Measurements from ENCODE around the gene EGR4. TPM values are rescaled to one million over a fixed set of nuclear protein-coding genes. Genes with fewer than 3 reads are reported as not detected.

Gene EGR4
- total RNA-seq, 1 donor from 2014 or later = not detected

DNA sequence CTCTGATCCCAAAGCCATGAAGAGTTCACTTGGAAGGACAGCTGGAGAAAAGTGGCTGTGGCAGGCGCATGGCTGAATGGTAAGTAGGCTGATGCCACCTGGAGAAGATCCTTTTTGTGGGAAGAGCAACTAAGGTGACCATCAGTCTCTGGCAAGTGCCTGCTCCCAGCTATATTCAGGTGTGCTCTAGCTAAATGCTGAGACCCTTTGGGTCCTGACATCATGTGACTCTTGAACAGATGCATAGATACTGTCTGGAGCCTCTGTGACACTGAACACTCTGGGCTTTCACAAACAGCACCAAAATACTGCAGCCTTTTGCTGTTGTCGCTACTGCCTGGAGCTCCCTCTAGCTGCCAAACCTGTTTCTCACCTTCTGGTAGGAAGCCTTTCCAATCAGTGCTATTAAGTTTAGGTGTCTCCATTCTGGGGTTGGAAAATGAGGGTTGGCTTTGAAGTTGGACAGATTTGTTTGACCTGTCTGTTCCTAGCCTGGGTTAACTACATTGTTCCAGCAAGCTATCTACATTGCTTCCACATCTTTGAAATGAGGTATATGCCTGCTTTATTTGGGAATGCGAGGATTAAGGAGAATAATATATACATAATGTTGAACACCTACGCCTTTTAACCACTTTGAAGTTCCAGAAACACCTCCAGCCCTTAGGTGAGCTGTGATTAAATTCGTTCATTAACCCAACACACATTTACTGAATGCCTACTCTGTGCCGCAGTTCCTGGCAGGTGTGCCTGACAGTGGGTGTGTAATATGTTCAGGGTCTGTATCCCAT, 3.1 kb downstream of the EGR4 start:
- no peak for DNase-seq (ENCODE audit: low spot score)

DNA sequence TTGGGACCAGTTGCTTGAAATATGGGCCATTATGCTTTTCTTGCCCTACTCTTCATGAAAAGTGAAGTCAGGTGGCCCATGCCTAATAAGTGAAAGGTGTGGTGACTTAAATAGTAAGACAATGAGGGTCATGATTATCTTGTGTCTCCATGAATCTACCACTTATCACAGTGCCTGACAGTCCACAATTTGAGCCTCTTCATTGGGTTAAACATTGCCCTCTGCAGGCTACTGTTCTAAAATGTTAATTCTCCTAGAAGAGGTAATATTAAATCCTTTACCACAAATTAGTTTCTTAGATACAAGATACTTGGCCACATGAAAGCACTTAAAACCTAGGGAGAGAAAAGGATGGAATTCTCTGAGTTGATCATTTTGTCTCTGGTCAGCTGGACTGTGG, 4.0 kb downstream of the EGR4 start:
- no peak for DNase-seq (ENCODE audit: low spot score)

DNA sequence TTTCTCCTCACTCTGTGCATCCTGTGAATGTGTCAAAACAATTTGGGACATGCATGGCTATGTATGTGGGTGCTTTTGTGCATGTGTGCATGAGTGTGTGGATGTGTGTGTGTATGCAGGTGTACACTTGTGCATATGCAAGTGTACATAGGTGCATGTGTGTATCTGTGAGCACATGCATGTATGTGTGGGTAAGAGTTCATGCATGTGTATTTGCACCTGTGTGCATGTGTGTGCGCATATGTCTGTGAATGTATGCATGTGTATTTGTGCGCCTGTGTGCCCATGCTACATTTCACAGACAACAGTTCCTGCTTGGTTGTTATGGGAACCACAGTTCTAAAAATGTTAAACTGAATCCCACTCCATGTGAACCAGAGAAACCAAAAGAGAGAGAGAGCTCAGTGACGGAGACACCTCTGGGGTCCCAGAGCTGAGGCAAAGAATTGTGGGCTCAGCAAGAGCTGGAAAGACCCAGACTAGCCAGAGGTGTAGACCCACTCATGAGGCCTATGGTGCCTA, 7.2 kb downstream of the EGR4 start:
- no peak for DNase-seq (ENCODE audit: low spot score)

DNA sequence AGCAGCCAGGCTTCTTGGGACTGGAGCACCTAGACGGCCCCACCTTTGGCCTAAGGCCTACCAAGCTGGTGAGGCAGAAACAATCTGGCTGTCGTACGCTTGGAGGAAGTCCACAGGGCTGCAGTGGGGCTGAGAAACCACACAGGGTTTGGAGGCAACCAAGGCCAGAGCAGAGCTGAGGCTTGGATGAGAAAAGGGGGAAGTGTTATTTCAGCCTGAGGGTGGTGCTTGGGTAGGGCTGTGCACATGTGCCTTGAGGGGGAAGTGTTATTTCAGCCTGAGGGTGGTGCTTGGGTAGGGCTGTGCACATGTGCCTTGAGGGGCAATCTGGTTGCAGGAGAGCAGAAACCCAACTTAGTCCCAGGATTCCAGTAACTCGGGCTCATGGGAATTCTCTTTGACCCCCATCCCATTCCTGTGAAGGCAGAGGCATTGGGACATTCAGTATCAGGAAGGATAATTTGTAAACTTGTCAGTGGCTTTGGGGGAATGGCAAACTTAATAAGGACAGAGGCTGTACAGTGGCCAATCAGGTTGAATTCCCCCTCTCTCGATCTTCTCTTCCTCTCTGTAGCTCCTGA, 8.1 kb downstream of the EGR4 start:
- no peak for DNase-seq (ENCODE audit: low spot score)

DNA sequence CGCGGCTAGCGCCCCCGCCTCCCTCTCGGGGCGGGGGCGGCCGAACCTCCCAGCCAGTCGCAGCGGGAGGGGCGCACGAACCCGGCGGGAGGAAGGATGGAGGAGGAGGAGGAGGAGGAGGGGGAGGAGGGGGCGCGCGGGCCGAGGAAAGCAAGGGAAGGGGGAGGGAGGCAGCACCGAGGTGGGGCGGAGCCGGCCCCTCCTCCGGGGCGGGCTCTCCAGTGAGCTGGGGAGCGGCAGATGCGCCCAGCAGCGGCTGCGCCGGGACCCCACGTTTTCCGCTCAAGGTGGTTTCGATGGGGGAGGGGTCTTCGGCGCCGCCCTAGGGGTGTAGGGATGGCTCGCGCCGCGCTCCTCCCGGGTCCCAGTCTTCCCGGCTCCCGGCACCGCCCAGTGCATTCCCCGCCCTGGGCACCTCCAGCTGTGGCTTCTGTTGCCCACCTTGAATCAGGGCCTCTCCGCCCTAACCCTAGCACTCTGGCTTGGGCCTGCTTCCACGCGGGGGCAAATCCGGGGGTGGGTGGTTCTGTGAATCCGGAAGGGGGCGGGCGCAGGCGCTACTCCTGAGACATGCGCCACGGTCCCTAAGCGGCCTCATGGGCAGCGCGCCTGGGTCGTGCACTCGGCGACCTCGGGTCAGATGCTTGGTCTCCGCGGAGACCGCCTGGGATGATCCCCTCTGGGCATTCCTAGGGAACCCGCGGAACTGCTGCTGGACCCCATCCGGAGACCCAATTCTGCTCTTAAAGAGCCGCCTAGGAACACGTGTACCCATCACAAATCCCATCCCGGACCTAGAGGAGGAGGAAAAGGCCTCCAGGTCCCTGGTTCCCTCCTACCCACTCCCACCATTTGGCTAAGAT, 8.8 kb downstream of the EGR4 start, which contains the start of gene FBXO41:
Gene FBXO41, minus strand, starts transcription at position 183 of the 863 bp plus-strand sequence. CDS start 14,848 bp downstream, outside the sequence.
- peak; percentile 54 for DNase-seq (ENCODE audit: low spot score)

DNA sequence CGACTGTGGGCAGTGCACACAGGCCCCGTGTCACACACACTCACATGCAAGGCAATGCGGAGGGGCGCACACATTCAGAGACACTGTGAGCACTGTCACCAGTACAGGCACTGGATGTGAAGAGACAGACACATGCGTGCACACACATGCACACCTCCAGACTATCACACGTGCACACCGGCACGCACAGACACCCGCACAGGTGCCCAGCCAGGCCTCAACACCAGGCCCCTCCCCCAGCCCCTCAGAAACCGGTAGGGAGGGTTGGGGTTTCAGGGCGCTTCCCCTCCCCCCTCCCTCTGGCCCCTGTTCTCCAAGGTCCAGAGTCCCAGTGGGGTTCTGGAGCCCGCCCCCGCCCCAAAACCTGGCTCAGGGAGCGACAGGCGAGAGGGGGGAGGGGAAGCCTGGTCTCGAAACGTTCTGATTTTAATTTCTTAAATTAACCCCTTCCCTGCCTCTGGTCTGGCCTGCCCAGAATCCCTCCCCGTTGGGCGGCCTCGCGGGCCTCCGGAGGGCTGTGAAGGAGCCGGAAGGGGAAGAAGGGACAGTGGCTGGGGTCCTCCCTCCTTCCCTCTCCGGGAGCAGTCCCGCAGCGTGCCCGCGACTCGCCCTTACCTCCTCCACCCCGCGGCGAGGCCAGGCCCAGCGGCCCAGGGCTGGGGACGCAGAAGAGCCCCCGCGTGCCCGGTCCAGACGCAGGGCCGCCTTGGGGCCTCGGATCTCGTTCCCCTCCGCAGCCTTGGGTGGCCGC, 9.6 kb downstream of the EGR4 start:
- DNase-seq (ENCODE audit: low spot score) = no peak

DNA sequence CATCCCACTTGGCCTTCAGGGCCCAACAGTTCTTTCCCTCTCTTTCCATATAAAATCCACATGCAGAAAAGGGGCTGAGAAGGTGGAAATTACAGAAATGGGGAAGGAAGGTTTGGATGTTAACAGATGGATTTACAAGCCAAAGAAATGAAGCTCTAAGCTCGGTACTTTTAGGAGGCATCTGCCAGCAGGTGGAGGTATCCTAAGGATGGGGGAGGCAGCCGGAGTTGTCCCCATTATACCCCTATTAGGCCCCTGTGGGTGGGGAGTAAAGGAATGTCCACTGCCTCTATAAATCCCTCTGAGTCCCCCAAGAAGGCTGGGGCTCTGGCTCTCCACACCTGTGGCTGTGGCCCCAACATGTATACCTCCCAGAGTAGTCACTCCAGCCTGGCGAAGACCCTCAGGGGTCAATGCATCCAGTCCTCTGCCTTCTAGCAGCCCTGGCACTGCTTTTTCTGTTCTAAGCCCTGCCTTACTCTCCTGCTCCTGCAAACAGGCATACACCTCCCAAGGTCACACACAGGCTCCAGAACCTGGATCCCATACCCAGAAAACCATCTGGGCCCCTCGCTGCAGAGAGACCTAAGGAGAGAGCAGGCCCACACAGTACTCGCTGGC, 10.3 kb downstream of the EGR4 start:
- DNase-seq (ENCODE audit: low spot score) = no peak

DNA sequence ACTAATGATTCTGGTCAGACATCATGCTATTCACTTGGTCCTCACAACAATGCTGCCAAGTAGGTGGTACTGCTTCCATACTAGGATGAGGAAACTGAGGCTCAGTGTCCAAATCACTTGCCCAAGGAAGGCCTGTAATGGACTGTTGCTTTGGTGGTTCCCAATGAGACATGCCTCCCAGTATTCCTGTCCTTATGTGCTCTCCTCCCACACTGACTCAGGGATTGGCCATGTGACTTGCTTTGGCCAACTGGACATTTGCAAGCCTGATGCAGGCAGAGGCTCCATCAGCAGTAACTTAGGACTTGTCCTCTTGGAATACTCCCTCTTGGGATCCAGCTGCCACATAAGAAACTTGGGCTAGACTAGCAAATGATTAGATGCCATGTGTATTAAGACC, 12.1 kb downstream of the EGR4 start:
- DNase-seq (ENCODE audit: low spot score) = no peak

DNA sequence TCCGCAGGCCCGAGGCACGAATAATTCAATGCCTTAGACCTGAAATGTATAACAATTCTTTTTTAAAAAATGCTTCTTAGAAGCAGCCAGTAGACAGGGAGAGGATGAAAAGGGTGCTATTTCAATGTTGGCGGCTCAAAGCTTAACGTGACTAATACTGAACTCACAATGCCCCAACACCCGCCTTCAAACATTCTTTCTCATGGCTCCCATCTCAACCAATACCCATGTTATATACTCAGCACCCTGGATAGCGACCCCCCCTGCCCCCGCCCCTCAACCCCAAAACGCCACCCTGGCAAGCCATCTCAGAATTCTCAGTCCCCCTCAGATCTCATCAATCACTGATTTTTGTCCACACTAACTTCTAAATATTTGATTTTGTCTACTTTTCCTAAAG, 13.5 kb downstream of the EGR4 start:
- DNase-seq (ENCODE audit: low spot score) = no peak

DNA sequence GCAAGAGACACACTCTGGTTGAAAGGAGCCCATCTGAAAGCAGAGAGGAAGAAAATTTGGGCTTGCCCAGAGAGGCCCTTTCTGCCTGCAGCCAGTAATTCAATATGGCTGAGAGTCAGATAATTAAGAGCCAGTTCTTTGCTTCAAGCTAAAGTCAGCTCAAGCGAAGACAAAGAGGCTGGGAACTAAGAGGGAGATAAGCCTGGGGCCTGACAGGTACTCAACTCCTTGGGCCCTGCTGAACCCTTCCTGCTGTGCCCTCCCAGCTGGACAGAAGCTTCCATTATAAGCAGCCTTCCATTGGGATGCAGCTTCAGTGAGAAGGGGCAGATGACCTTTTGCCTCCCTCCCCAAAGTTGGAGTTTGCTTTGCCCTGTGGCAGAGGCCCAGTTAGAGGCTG, 21.1 kb downstream of the EGR4 start:
- DNase-seq (ENCODE audit: low spot score) = no peak

DNA sequence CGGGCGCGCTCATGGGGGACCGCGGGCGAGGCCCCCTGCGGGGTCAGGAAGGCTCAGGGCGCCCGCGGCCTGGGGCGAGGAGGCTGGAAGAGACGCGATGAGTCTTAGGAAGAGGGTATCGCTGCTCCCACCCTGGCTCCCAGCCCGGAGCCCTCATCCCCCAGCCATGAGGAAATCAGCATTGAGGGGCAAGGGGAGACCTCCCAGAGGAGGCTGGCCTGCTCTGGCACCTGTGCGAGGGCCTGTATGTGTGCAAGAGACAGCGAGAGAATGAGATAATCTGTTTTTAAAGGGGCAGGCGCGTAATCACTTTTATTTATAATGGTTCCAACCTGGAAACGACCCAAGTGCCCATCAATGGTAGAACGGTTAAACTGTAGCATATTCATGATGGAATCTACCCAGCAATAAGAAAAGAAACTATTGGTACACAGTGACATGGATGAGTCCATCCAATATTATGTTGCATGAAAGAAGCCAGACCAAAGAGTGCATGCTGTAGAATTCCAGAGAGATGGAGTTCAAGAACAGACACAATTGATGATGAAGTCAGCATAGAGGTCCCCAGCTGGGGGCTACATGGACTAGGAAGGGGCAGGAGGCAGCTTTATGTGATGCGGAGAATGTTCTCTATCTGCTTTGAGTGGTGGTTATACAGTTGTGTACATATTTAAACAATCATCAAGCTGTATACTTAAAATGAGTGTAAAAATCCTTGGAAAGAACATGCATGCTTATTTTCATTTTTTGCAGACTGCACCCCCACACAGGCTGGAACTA, 23.5 kb downstream of the EGR4 start:
- DNase-seq (ENCODE audit: low spot score) = no peak

DNA sequence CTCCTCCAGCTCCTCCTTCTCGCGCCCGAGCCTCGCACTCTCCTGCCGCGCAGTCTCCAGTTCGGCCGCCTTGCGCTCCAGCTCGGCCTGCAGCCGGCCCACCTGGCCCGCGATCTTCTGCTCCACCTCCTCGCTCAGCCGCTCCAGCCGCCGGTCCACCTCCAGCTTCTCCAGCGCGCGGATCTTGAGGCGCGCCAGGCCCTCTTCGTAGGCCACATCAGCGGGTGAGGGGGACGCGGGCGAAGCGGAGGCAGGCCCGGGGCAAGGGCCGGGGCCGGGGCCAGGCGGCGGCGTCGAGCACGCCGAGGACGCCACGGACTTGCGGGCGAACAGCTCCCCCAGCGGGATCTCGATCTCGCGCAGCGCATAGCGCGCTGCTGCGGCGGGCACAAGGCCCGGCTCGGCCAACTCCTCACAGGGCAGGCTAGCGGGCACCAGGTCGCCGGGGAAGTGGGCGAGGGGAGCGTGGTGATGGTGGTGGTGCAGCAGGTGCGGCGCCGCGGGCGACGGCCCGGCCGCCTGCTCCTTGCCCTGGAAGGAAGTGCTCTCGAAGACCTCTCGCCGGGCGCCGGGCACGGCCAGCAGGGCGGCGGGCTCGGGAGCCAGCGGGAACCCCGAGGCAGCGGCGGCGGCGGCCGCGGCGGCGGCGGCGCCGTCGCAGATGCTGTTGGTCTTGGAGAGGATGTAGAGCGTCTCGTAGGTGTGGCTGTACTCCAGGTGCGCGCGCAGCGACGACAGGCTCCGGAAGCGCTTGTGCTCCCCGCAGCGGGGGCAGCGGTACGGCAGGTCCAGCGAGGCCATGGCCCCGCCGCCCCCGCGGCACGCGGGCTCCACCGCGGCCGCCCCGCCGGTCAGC, 24.3 kb downstream of the EGR4 start:
- DNase-seq (ENCODE audit: low spot score) = no peak

DNA sequence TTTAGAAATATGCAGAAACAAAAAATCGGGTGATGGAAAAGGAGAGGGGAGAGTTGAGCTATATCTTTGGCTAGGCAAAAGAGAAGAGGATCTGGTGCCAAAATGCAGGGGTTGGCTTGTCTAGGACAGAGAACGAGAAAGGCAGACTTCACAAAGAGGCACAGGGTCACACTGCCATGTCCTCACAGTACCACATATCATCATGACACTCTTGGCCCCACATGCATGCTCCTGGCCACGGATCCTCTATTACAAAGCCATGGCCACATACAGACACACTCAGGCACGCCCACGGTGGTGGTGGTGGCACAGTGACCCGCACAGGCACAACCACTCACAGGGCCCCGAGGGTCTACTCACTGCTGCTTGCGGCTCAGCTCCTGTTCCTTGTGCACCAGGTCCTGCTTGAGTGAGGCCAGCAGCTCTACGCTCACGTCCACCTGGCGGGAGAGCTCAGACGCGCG, 24.9 kb downstream of the EGR4 start:
- DNase-seq (ENCODE audit: low spot score) = no peak

DNA sequence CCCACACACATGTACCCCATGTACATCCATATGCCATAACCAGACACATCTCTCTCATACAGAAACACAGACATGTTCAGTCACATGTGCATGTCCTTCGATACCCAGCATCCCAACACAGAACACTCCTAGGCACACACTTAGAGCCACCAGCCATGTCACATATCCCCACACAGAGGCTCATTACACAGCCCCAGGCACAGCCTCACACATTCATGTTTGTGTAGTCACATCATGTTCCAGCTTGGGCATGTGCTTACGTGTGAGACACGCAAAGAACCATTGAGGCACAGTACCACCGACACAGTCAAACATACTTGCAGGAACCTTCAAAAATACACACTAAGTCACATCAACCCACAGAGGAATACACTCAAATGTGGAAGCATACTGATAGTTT, 26.3 kb downstream of the EGR4 start:
- no peak for DNase-seq (ENCODE audit: low spot score)

DNA sequence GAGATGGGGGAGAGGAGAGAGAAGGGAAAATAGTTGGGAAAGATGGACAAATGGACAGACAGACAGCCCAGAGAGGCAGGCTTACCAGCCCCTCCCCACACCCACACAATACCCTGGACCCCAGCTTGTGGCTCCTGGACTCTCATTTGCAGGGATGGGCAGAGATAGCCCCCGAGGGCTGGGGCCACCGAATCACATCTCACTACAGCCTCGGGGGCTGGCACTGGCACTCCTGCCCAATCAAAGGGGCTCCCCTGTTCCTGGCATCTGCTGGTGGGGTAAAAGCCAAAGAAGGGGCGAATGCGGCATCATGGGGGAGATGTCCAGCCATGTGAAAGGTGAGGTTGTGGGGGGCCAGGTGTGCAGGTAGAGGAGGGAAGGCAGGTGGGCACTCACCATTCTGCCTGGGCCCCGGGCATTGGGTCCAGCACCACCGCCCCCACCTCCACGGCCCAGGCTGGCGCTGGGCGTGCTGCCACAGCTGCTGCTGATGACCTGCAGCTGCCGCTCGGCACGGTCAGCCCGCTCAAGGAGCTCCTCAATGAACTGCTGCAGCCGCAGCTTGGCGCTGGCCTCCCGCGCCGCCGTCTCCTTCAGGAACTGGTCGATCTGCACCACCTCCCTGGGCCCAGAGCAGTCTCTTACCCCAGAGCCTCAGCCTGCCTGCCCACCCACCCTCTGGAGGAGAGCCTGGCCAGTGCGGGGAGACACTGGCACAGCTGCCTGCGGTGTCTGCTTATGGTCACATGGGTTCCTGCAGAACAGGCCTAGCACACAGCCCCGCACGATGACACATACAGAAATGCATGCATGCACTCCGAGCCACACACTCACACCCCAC, 27.1 kb downstream of the EGR4 start:
- DNase-seq (ENCODE audit: low spot score) = no peak

DNA sequence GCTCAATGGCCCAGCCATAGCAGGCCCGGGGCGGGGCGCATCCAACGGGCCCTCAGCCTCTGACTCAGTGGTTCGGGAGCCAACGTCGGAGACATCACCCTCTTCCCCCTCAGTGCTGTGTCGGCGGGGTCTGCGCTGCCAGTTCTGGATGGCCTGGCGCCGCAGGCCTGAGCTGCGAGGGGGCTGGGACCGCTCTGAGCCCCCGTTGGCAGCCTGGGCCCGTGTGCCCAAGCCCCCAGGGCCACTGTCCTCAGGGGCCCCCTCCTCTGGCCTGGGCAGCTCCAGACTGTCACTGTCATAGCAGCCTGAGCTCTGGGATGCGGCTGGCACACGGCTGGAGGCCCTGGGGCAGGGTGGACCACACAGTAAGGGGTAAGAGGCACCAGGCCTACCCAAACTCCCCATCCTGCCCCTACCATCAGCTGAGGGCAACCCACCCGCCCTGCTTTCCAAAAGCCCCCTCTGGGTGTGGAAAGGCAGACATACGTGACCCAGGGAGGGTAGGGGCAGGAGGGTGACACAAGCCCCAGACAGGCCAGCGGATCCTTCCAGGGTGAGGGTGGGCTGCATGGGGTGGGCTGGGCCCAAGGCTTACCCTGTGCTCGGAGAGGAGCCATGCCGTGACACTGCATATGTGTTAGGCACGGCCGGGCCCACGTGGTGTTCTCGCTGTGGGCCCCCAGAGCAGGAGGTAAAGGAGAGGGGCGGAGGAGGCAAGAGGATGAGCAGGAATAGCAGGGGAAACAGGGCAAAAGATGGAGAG, 27.9 kb downstream of the EGR4 start:
- no peak for DNase-seq (ENCODE audit: low spot score)

DNA sequence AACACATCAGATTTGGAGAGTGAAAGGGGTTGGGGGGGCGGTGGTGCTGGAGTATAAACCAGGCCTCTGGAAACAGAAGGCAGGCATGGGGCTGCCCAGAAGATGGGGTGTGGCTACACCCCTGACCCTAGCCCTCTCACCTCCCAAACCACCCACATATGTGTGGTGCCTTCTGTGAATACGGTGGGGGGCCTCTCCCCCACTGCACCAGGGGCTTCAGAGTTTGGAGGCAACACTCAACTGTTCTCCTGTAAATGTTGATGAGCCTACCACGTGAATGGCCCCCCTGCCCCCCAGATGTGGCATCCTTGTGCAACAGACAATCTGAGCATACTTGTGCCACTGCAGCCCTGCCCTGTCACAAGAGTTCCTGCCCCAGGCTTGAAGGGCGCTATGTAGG, 28.6 kb downstream of the EGR4 start:
- no peak for DNase-seq (ENCODE audit: low spot score)

DNA sequence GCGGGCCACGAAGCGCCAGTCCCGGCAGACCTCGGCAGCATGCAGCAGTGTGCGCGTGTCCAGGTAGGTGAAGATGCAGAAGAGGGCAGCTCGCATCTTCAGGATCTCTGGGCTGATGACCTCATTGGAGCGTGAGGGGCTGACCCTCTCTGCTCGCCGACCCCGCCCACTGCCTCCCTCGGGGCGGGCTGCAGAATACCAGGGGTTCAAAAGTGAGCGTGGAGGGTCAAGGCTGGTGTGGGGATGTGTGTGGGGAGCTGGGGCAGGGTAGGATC, 29.1 kb downstream of the EGR4 start:
- no peak for DNase-seq (ENCODE audit: low spot score)

Measured in ureter (tissue), 1 donor.